HG03045 (cell line): ENCODE data around the gene NCK2.
"Not testable (repeated sequence)": the region's sequence is repeated elsewhere in the genome, so short reads cannot be mapped to it uniquely, and the experiment has no call there.

Experiments used
- ATAC-seq: cut with Tn5 transposase; IDR thresholded peaks from one replicate; pipeline ENCODE4 v1.9.1; 2021; ENCODE audit warnings: mild to moderate bottlenecking, moderate library complexity; ENCODE audit not compliant: unreplicated experiment

NCK2 gene

GRCh38 chr2:105883911-105884694, 139.4 kb downstream of the NCK2 start:
- no peak for ATAC-seq

DNA sequence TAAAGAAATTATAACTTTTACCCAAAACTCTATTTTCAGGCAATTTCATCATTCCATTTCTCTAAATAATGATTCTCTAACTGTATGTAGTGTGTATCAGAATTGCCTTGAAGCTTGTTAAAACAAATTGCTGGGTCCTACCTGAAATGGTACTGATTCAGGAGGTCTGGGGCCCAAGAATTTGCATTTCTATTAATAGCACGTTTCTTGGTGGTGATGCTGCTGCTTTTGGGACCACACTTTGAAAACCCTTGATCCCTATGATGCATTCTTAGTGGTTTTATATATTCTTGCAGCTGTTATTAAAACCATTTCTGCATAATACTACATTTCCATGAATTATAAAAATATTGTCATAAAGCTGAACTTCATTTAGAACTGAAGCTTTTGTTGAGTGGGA, 140.7 kb downstream of the NCK2 start:
- ATAC-seq = no peak

- no peak for ATAC-seq
These were observed 141.3 kb downstream of the NCK2 start for GRCh38 chr2:105886029-105886454.

- ATAC-seq = no peak
These were observed 142.0 kb downstream of the NCK2 start for GRCh38 chr2:105886687-105887086.

- ATAC-seq = no peak
These were observed 142.5 kb downstream of the NCK2 start for GRCh38 chr2:105887256-105887655.

- no peak for ATAC-seq
These were observed 143.9 kb downstream of the NCK2 start for GRCh38 chr2:105888625-105889024.

DNA sequence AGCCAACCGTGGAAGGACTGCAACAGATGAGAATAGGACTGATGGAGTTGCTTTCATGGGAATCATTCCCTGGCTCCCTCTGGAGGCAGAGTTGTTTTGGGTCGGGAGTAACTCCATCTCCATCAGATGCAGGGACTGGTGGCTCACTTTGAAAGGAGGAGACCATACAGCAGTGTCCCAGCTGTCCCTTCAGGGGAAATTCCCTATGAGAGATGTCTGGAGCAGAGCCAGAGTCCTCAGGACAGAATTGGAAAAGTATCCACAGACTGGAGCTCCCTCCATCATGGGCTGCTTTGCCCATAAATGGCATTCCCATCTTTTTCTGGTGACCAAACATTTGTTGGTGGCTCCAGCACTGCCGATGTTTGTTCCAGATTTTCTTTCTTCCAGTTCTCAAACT, 144.3 kb downstream of the NCK2 start:
- ATAC-seq = no peak

- ATAC-seq = no peak
These were observed 145.4 kb downstream of the NCK2 start for GRCh38 chr2:105890111-105890510.

GRCh38 chr2:105890856-105891255, 146.1 kb downstream of the NCK2 start:
- ATAC-seq = no peak

- no peak for ATAC-seq
These were observed 148.6 kb downstream of the NCK2 start for GRCh38 chr2:105893011-105893995.

- no peak for ATAC-seq
These were observed 149.7 kb downstream of the NCK2 start for GRCh38 chr2:105894327-105894944.

GRCh38 chr2:105895990-105896764, 151.5 kb downstream of the NCK2 start:
- no peak for ATAC-seq

DNA sequence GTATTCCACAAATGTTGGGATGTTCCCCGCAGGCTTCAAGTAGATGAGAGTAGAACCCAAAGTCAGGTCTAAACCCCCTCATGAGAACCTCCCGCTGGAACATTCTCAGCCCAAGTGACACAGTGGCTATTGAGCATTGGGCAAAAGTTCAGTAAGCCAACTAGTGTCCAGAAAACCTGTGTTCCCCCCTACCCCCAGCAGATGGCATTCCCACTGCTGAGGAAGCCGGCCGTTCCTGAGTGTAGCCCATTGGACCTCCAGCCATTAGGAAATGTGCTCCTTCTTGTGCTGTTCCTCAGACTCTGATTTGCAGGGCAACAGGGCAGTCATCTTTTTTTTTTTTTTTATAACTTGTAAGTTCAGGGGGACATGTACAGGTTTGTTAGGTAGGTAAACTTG, 152.1 kb downstream of the NCK2 start:
- no peak for ATAC-seq

DNA sequence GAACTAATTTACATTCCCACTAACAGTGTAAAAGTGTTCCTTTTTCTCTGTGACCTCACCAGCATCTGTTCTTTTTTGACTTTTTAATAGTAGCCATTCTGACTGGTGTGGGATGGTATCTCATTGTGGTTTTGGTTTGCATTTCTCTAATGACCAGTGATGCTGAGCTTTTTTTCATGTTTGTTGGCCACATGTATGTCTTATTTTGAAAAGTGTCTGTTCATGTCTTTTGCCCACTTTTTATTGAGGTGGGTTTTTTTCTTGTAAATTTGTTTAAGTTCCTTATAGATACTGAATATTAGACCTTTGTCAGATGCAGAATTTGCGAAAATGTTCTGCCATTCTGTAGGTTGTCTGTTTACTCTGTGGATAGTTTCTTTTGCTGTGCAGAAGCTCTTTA, 153.0 kb downstream of the NCK2 start:
- not testable (repeated sequence) for ATAC-seq

DNA sequence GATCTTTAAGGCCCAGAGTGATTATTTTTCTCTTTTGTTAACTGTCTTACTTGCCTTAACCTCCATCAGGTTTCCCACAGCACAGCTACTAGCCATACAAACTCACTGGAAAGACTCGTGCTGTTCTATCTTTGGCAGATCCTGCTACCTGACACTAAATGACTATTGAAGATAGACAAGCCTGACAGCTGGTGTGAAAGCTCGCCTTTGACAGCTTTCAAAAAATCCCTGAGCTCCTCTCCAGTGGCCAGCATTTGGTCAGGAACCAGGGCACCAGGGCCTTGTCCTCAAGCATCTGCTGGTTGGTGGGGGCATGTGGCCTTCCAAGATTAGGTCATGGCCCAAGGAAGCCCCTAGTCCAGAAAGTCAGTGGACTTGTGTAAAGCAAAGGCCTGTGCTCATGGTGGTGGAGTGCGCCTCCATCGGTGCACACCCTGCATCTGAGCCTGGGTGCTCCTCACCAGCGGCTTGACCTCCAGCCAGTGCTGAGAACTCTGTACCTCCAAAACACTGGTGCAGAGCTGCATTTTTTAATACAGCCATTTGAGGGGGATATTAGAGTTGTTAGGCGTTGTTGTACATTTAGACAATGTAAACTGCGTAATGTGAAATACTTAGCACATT, 158.5 kb downstream of the NCK2 start:
- no peak for ATAC-seq

DNA sequence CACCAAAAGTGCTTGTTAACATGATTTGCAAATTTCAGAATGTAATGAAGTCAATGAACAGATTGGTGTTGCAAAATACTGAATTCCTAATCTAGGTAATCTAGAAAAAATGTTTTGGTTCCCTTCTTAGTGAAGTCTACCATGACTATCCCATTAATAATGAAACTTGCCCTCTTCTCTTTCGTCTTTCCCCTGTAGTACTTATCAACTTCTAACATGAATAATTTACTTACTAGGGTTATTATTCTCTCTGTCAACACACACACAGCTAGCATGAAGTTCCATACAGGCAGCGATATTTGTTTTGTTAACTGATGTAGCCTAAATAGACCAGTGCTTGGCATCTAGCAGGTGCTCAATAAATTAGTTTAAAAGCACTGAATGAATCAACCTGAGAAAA, 160.2 kb downstream of the NCK2 start:
- no peak for ATAC-seq

DNA sequence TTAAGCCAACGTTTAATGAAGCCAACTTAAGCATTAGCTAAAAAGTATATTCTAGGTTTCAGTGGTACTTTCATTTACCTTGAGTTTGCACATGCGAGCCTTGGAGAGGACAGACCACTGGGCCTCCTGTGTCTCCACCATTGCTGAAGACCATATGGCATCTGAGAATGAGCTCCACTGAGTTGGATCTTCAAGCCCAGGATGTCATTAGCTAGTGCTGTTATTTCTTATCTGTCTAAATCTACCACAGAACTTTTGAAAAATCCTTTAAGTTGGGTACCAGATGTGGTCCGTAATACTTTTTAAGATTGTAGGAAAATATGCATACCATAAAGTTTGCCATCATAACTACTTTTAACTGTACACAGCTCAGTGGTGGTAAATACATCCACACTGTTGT, 161.8 kb downstream of the NCK2 start:
- no peak for ATAC-seq

DNA sequence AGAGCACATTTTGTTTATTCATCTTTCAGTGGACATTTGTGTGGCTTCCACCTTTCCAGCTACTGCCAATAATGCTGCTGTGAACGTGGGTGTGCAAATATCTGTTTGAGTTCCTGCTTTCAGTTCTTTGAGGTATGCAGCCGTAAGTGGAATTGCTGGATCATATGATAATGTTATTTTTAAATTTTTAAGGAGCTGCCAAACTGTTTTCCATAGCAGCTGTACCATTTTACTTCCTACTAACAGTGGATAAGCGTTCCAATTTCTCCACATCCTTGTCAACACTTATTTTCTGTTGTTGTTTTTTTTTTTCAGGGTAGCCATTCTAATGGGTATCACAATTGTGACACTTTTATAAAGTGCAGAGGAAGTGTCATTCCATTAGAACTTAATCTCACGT, 162.5 kb downstream of the NCK2 start:
- no peak for ATAC-seq

DNA sequence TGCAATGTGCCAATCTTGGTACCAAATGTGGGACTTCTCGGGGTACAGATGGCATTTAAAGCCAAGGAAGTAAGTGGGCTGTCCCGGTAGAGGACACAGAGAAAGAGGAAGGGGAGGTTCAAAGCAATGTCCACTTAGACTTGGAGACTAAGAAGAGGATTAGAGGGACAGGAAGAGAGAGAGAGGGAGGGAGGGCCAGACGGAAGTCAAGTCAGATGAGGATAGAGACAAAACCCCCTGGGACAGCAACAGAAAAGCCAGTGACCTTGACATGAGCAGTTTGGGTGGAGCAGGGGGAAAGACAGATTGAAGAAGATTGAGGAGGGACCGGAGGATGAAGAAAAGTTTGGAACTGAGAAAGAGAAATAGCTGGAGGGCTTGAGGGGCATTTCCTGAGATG, 164.5 kb downstream of the NCK2 start:
- ATAC-seq = no peak
